Astrocyte (in vitro differentiated cells and primary cell): ENCODE results near the gene MDM2. TPM values are rescaled to one million over a fixed set of nuclear protein-coding genes. Genes with fewer than 3 reads are reported as not detected.
A peak's percentile ranks its signal among the peaks of the same experiment; 100 is the strongest.

Experiments used
- DNase-seq: peaks from one replicate; pipeline ENCODE4 v3.0.0-alpha.2; 2010; ENCODE audit warnings: low read depth
- FAIRE-seq: peaks from 2 replicates; lab custom pipeline; 2011; peaks lifted over from hg19 to GRCh38; lab: Jason Lieb, UNC
- H2AFZ ChIP-seq: 2 replicates; pipeline ENCODE4 v1.6.0; 2012; ENCODE audit warnings: low read depth, low read length, inconsistent platforms
- H3K27ac ChIP-seq: 2 replicates; pipeline ENCODE4 v1.5.1; 2011; ENCODE audit warnings: low read depth, low read length, inconsistent platforms
- H3K27me3 ChIP-seq: 2 replicates; pipeline ENCODE4 v1.6.0; 2011; ENCODE audit warnings: low read length, inconsistent platforms; ENCODE audit not compliant: insufficient read depth
- H3K36me3 ChIP-seq: 2 replicates; pipeline ENCODE4 v1.5.1; 2011; ENCODE audit warnings: low read length, inconsistent platforms; ENCODE audit not compliant: insufficient read depth
- H3K4me1 ChIP-seq: 2 replicates; pipeline ENCODE4 v1.5.1; 2011; ENCODE audit warnings: low read length, inconsistent platforms; ENCODE audit not compliant: insufficient read depth
- H3K4me2 ChIP-seq: 2 replicates; pipeline ENCODE4 v1.6.0; 2012; ENCODE audit warnings: low read length, inconsistent platforms
- H3K4me3 ChIP-seq: 2 replicates; pipeline ENCODE4 v1.5.1; 2011; ENCODE audit warnings: low read depth, mild to moderate bottlenecking, low read length, inconsistent platforms; ENCODE audit not compliant: insufficient read depth
- H3K79me2 ChIP-seq: 2 replicates; pipeline ENCODE4 v1.6.0; 2012; ENCODE audit warnings: mild to moderate bottlenecking, low read length, inconsistent platforms; ENCODE audit not compliant: insufficient read depth
- H3K9ac ChIP-seq: 2 replicates; pipeline ENCODE4 v1.6.0; 2012; ENCODE audit warnings: mild to moderate bottlenecking, low read length, inconsistent platforms
- H3K9me3 ChIP-seq: 2 replicates; pipeline ENCODE4 v1.5.1; 2012; ENCODE audit warnings: low read depth, mild to moderate bottlenecking, low read length, inconsistent platforms; ENCODE audit not compliant: insufficient read depth
- H4K20me1 ChIP-seq: 2 replicates; pipeline ENCODE4 v1.6.0; 2012; ENCODE audit warnings: low read length, inconsistent platforms; ENCODE audit not compliant: insufficient read depth
- H3K27ac Mint-ChIP-seq: one replicate; pipeline ENCODE4 v1.8.0; 2021; ENCODE audit warnings: mild to moderate bottlenecking, mixed read lengths; ENCODE audit not compliant: unreplicated experiment
- H3K27me3 Mint-ChIP-seq: one replicate; pipeline ENCODE4 v1.8.0; 2021; ENCODE audit warnings: low read depth, mixed read lengths; ENCODE audit not compliant: unreplicated experiment
- H3K36me3 Mint-ChIP-seq: one replicate; pipeline ENCODE4 v1.8.0; 2021; ENCODE audit warnings: low read depth, mixed read lengths; ENCODE audit not compliant: unreplicated experiment
- H3K4me1 Mint-ChIP-seq: one replicate; pipeline ENCODE4 v1.8.0; 2021; ENCODE audit warnings: low read depth, mixed read lengths; ENCODE audit not compliant: unreplicated experiment
- H3K4me3 Mint-ChIP-seq: one replicate; pipeline ENCODE4 v1.8.0; 2021; ENCODE audit warnings: mild to moderate bottlenecking, moderate library complexity, mixed read lengths; ENCODE audit not compliant: unreplicated experiment
- H3K9me3 Mint-ChIP-seq: one replicate; pipeline ENCODE4 v1.8.0; 2021; ENCODE audit warnings: mild to moderate bottlenecking, mixed read lengths; ENCODE audit not compliant: unreplicated experiment
- EZH2 ChIP-seq: IDR thresholded peaks from 2 replicates; pipeline ENCODE4 v1.6.1; 2012; ENCODE audit warnings: mild to moderate bottlenecking, low read length, inconsistent platforms; ENCODE audit not compliant: insufficient read depth
- total RNA-seq: library from RNA; stranded (reverse); gene quantifications from 2 replicates; pipeline ENCODE4 v1.2.1, GENCODE V29; 2021
- TF ChIP-seq, protein P1 (sequence below): IDR thresholded peaks from 2 replicates; pipeline ENCODE4 v1.5.1; 2011; ENCODE audit warnings: low read depth, mild to moderate bottlenecking, inconsistent platforms, low read length, moderate library complexity; ENCODE audit not compliant: insufficient read depth

The MDM2 gene
- total RNA-seq, 1 donor from 2014 or later = 828 TPM

DNA sequence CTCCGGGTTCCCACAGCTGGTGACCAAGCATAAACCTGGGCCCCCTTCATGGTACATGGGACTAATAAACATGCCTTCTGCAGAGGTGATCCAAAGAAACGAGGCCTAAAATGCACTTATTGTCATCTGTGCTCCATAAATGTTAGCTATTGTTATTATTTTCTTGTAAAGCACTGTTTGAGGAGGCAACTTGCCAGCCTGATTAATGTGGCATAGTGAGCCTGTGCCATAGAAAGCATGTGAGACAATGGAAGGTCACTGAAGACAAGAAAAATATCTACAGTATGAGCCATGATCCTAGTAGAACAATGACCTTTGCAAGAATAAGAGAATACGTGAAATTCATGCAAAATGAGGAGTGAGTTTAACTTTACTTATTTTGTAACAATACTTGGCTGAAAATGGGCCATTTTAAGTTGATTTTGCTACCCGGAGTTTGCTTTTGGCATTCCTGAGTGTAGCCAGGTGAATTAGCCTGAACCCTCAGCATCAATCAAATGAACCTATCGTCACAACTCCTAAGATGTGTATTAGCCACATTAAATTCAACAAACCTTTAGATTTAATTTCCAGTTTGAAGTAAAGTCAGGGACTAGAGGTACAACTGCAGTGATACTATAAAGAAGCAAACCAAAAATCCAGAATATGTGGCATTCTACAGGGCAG, 72.8 kb downstream of the MDM2 start:
- no peaks in the 10 kb centered on the region for H3K36me3 ChIP-seq
- Mint-ChIP-seq H3K9me3 (peaks cover 8% of the 10 kb centered on the region), H3K27ac (no peak overlapping the region), H3K36me3 (no peaks in the 10 kb centered on the region), H3K27me3 (no peaks in the 10 kb centered on the region), H3K4me1 (peaks cover 6% of the 10 kb centered on the region), H3K4me3 (no peak overlapping the region)
- H3K4me1 ChIP-seq = peaks cover 4% of the 10 kb centered on the region
- H3K4me3 ChIP-seq = no peak overlapping the region
- no peak overlapping the region for H3K9ac ChIP-seq
- TF ChIP-seq, protein P1, sequence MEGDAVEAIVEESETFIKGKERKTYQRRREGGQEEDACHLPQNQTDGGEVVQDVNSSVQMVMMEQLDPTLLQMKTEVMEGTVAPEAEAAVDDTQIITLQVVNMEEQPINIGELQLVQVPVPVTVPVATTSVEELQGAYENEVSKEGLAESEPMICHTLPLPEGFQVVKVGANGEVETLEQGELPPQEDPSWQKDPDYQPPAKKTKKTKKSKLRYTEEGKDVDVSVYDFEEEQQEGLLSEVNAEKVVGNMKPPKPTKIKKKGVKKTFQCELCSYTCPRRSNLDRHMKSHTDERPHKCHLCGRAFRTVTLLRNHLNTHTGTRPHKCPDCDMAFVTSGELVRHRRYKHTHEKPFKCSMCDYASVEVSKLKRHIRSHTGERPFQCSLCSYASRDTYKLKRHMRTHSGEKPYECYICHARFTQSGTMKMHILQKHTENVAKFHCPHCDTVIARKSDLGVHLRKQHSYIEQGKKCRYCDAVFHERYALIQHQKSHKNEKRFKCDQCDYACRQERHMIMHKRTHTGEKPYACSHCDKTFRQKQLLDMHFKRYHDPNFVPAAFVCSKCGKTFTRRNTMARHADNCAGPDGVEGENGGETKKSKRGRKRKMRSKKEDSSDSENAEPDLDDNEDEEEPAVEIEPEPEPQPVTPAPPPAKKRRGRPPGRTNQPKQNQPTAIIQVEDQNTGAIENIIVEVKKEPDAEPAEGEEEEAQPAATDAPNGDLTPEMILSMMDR = no peak
- peak overlapping the region; percentile 33 for H2AFZ ChIP-seq
- H3K27me3 ChIP-seq = no peaks in the 10 kb centered on the region
- no peak for DNase-seq
- FAIRE-seq = no peak
- no peaks in the 10 kb centered on the region for H4K20me1 ChIP-seq
- no peak overlapping the region for H3K4me2 ChIP-seq
- no peaks in the 10 kb centered on the region for H3K79me2 ChIP-seq
- no peaks in the 10 kb centered on the region for H3K9me3 ChIP-seq
- no peak overlapping the region for H3K27ac ChIP-seq

DNA sequence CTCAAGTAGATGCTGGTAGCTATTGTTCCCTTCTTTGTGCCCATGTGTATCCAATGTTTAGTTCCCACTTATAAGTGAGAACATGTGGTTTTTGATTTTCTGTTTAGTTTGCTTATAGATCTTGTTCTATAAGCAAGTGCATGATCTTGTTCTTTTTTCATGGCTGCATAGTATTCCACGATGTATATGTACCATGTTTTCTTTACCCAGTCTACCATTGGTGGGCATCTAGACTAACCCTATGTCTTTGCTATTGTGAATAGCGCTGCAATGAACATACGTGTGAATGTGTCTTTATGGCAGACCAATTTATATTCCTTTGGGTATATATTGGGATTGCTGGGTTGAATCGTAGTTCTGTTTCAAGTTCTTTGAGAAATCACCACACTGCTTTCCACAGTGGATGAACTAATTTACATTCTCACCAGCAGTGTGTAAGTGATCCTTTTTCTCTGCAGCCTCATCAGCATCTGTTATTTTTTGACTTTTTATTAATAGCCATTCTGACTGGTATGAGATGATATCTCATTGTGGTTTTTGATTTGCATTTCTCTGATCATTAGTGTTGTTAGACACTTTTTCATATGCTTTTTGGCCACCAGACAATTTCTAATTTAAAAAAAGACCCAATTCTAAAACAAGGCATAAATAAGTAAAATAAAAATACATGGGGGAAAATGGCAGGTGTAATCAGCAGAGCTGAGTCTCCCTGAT, 74.4 kb downstream of the MDM2 start:
- TF ChIP-seq, protein P1 = no peak
- no peak for TF ChIP-seq EZH2

DNA sequence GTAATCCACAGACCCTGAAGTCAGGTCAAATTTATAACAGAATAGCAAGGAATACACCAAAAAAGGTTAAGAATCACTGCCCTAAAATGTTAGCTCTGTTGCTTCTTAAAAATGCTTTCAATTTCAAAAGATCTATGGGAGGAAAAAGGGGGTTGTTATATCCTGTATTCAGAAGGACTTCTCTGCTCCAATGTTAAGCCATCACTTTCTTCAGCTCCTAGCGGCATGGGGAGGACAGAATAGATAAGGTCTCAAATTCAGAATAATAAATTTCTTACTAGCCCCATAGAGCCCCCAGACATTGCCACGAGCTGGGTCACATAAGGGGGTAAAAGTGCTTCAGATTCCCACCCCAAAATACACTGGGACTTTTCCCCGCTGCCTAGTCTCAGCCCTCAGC, 75.2 kb downstream of the MDM2 start:
- no peak for FAIRE-seq
- Histone ChIP-seq H3K9ac (no peak overlapping the region), H4K20me1 (no peaks in the 10 kb centered on the region), H2AFZ (no peak overlapping the region), H3K36me3 (no peaks in the 10 kb centered on the region), H3K27ac (no peak overlapping the region), H3K79me2 (no peaks in the 10 kb centered on the region), H3K4me2 (no peak overlapping the region), H3K4me3 (no peak overlapping the region), H3K4me1 (peaks cover 4% of the 10 kb centered on the region), H3K27me3 (no peaks in the 10 kb centered on the region), H3K9me3 (no peaks in the 10 kb centered on the region)
- no peak for DNase-seq
- Mint-ChIP-seq H3K27ac (no peak overlapping the region), H3K4me3 (no peak overlapping the region), H3K27me3 (no peaks in the 10 kb centered on the region), H3K9me3 (peaks cover 2% of the 10 kb centered on the region), H3K4me1 (no peaks in the 10 kb centered on the region), H3K36me3 (no peaks in the 10 kb centered on the region)
- TF ChIP-seq, protein P1 = no peak
- no peak for TF ChIP-seq EZH2

More for the DNA sequence above, 74.4 kb downstream of the MDM2 start:
- no peaks in the 10 kb centered on the region for H3K36me3 ChIP-seq
- no peak overlapping the region for H3K4me2 ChIP-seq
- peaks cover 4% of the 10 kb centered on the region for H3K4me1 ChIP-seq
- Mint-ChIP-seq H3K9me3 (peaks cover 5% of the 10 kb centered on the region), H3K36me3 (no peaks in the 10 kb centered on the region), H3K27ac (no peak overlapping the region), H3K4me1 (no peaks in the 10 kb centered on the region), H3K4me3 (no peak overlapping the region), H3K27me3 (no peaks in the 10 kb centered on the region)
- H3K79me2 ChIP-seq = no peaks in the 10 kb centered on the region
- no peak for FAIRE-seq
- H4K20me1 ChIP-seq = no peaks in the 10 kb centered on the region
- no peaks in the 10 kb centered on the region for H3K9me3 ChIP-seq
- H3K27me3 ChIP-seq = no peaks in the 10 kb centered on the region
- no peak overlapping the region for H2AFZ ChIP-seq
- no peak overlapping the region for H3K27ac ChIP-seq
- DNase-seq = no peak
- no peak overlapping the region for H3K9ac ChIP-seq
- H3K4me3 ChIP-seq = no peak overlapping the region
